GM21447 (cell line): Measurements from ENCODE around the gene SIAH3.

ENCODE experiments used
- ATAC-seq: cut with Tn5 transposase; IDR thresholded peaks from one replicate; pipeline ENCODE4 v1.9.1; 2021; ENCODE audit not compliant: unreplicated experiment

SIAH3 gene

GRCh38 chr13:45744979-45745378, 106.6 kb downstream of the SIAH3 start:
- ATAC-seq: no peak

GRCh38 chr13:45742985-45743384, 108.6 kb downstream of the SIAH3 start:
- ATAC-seq: no peak

GRCh38 chr13:45737571-45738017, 114.0 kb downstream of the SIAH3 start:
- ATAC-seq: no peak

- ATAC-seq: no peak
These were observed 118.2 kb downstream of the SIAH3 start for GRCh38 chr13:45733361-45733760.

- ATAC-seq: no peak
These were observed 118.6 kb downstream of the SIAH3 start for GRCh38 chr13:45732916-45733315.

- no peak for ATAC-seq
These were observed 120.1 kb downstream of the SIAH3 start for GRCh38 chr13:45731455-45731854.

GRCh38 chr13:45728759-45729158, 122.8 kb downstream of the SIAH3 start:
- no peak for ATAC-seq
